Type B pancreatic cell (in vitro differentiated cells): ENCODE measurements around the gene PKD1. TPM values are rescaled to one million over a fixed set of nuclear protein-coding genes. Genes with fewer than 3 reads are reported as not detected.

Source experiments
- DNase-seq: peaks from one replicate; pipeline ENCODE4 v3.0.0; 2021; ENCODE audit warnings: mixed read lengths; ENCODE audit not compliant: unreplicated experiment; ENCODE audit errors: extremely low spot score
- H3K27ac Mint-ChIP-seq: 2 replicates; pipeline ENCODE4 v1.8.0; 2021; ENCODE audit warnings: mild to moderate bottlenecking, mixed read lengths
- H3K27me3 Mint-ChIP-seq: 2 replicates; pipeline ENCODE4 v1.8.0; 2021; ENCODE audit warnings: mixed read lengths
- H3K36me3 Mint-ChIP-seq: 2 replicates; pipeline ENCODE4 v1.8.0; 2021; ENCODE audit warnings: mixed read lengths
- H3K4me1 Mint-ChIP-seq: one replicate; pipeline ENCODE4 v1.8.0; 2021; ENCODE audit warnings: mixed read lengths; ENCODE audit not compliant: unreplicated experiment
- H3K4me3 Mint-ChIP-seq: 2 replicates; pipeline ENCODE4 v1.8.0; 2021; ENCODE audit warnings: mild to moderate bottlenecking, mixed read lengths
- H3K9me3 Mint-ChIP-seq: 2 replicates; pipeline ENCODE4 v1.8.0; 2021; ENCODE audit warnings: mixed read lengths
- CTCF ChIP-seq: fragments of 200-600 bp; sonication (generic); conservative IDR thresholded peaks from 2 replicates; pipeline ENCODE4 v1.5.0; 2021; ENCODE audit warnings: antibody characterized with exemption, mild to moderate bottlenecking
- total RNA-seq: library from RNA; stranded (reverse); gene quantifications from 2 replicates; pipeline ENCODE4 v1.2.1, GENCODE V29; 2021; ENCODE audit warnings: low replicate concordance

Gene PKD1
- total RNA-seq, 1 donor from 2014 or later, result 131 TPM

- DNase-seq, result no peak
- no peaks in the 10 kb centered on the region for H3K4me1 Mint-ChIP-seq
- H3K36me3 Mint-ChIP-seq, result no peaks in the 10 kb centered on the region
- H3K27me3 Mint-ChIP-seq, result no peaks in the 10 kb centered on the region
- no peak overlapping the region for H3K4me3 Mint-ChIP-seq
- no peak for TF ChIP-seq CTCF
- H3K9me3 Mint-ChIP-seq, result no peaks in the 10 kb centered on the region
- no peak overlapping the region for H3K27ac Mint-ChIP-seq
Measured at GRCh38 chr16:2079991-2080390, 55.7 kb downstream of the PKD1 start.

- H3K4me1 Mint-ChIP-seq, result no peaks in the 10 kb centered on the region
- H3K27me3 Mint-ChIP-seq, result no peaks in the 10 kb centered on the region
Measured at GRCh38 chr16:2079311-2079800, 56.3 kb downstream of the PKD1 start.

DNA sequence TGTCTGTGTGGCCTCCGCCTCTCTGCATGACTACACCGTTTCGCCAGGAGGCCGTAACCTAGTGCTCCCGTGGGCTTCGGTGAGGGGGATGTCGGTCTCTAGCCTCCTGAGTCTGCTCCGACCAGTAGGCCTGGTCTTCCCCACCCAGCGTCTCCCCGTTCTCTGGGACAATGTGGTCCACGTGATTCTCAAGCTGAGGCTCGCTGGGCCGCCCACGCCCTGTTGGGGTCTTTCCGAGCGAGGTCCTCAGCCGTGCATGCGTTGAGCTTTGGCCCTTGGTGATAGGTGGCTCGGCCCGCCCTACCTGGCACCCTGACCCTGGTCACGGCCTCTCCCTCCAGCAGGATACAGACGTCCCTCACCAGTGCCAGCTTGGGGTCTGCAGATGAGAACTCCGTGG is 57.0 kb downstream of the PKD1 start:
- Mint-ChIP-seq H3K9me3 (no peaks in the 10 kb centered on the region), H3K4me1 (no peaks in the 10 kb centered on the region), H3K4me3 (no peak overlapping the region), H3K36me3 (no peaks in the 10 kb centered on the region), H3K27me3 (no peaks in the 10 kb centered on the region), H3K27ac (no peak overlapping the region)
- TF ChIP-seq CTCF, result no peak
- no peak for DNase-seq

More at GRCh38 chr16:2079311-2079800, 56.3 kb downstream of the PKD1 start:
- no peak overlapping the region for H3K4me3 Mint-ChIP-seq
- no peak overlapping the region for H3K27ac Mint-ChIP-seq
- TF ChIP-seq CTCF, result no peak
- H3K9me3 Mint-ChIP-seq, result no peaks in the 10 kb centered on the region
- no peaks in the 10 kb centered on the region for H3K36me3 Mint-ChIP-seq
- no peak for DNase-seq

DNA sequence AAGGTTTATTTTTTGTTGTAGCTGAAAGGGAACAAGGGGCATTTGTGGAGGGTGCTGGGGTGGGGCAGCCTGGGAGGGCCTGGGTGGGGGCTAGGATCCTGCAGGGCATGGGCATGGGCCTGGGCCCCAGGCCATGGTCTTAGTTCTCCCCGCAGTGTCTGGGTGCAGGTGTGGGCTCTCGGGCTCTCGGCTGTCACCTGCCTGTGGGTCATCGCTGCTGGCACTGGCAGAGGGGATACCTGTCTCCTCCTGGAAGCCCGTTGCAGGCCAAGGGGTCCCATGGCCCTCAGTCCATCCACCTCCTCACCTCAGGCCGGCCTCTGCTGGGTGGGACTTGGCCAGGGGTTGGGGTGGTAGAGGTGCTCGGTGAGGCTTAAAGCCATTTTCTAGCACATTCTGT is 57.6 kb downstream of the PKD1 start:
- TF ChIP-seq CTCF, result no peak
- Mint-ChIP-seq H3K36me3 (no peaks in the 10 kb centered on the region), H3K27me3 (no peaks in the 10 kb centered on the region), H3K9me3 (no peaks in the 10 kb centered on the region), H3K4me1 (no peaks in the 10 kb centered on the region), H3K27ac (no peak overlapping the region), H3K4me3 (no peak overlapping the region)
- no peak for DNase-seq

- H3K4me1 Mint-ChIP-seq, result no peaks in the 10 kb centered on the region
Measured at GRCh38 chr16:2077696-2078095, 58.0 kb downstream of the PKD1 start.

More at GRCh38 chr16:2077696-2078095, 58.0 kb downstream of the PKD1 start:
- no peak for TF ChIP-seq CTCF
- no peaks in the 10 kb centered on the region for H3K36me3 Mint-ChIP-seq
- H3K9me3 Mint-ChIP-seq, result no peaks in the 10 kb centered on the region
- H3K4me3 Mint-ChIP-seq, result no peak overlapping the region
- H3K27ac Mint-ChIP-seq, result no peak overlapping the region
- H3K27me3 Mint-ChIP-seq, result no peaks in the 10 kb centered on the region
- no peak for DNase-seq
